Mononuclear cell (primary cell): ENCODE measurements around the gene SUSD3. TPM values are rescaled to one million over a fixed set of nuclear protein-coding genes. Genes with fewer than 3 reads are reported as not detected.
A peak's percentile ranks its signal among the peaks of the same experiment; 100 is the strongest.

Source experiments
- H3K27me3 ChIP-seq: 2 replicates; pipeline ENCODE4 v1.6.0; 2011; ENCODE audit warnings: low read length, control low read depth; ENCODE audit not compliant: insufficient read depth
- H3K4me1 ChIP-seq: 2 replicates; pipeline ENCODE4 v1.5.1; 2011; ENCODE audit warnings: mild to moderate bottlenecking, low read length, control low read depth; ENCODE audit not compliant: insufficient read depth
- H3K4me3 ChIP-seq: 2 replicates; pipeline ENCODE4 v1.5.1; 2011; ENCODE audit warnings: mild to moderate bottlenecking, low read length, moderate library complexity
- H3K9me3 ChIP-seq: 2 replicates; pipeline ENCODE4 v1.5.1; 2011; ENCODE audit warnings: low read depth, mild to moderate bottlenecking, control low read depth, low read length
- total RNA-seq: library from RNA; depleted of rRNA; stranded (reverse); fragments of >200 nt; gene quantifications from one replicate; pipeline ENCODE4 v1.2.3, GENCODE V29; 2012

Gene SUSD3
- total RNA-seq, 1 donor, result 11.0 TPM

DNA sequence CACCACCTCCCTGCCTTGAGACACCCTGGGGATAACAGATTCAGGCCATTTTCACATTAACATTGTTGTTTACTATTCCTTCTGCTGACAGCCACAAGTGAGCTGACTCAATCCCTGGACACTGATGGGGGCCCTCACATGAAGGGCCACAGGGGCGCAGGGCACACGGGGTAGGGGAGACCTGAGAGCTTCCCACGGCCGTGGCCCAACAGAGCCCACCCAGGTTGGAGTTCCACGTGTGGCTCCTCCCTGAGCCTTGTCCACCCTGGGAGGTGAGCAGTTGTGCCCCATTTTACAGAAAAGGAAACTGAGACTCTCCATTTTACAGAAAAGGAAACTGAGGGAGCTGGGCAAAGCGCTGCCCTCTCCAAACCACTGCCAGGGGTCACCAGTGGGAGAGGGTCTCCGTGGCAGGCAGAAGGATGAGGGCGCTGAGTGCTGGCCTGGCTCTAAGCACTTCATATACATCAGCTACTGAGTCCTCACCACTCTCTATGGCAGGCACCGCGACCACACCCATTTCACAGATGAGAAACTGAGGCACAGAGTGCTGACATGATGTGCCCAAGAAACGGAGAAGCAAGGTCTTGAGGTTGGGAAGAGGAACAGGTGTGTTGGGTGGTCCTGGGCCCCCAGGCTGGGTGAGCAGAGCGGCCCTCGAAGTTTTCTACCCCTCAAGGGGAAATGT, 73.2 kb downstream of the SUSD3 start:
- peaks cover 81% of the 10 kb centered on the region for H3K4me1 ChIP-seq
- no peaks in the 10 kb centered on the region for H3K27me3 ChIP-seq
- H3K4me3 ChIP-seq, result peak overlapping the region; percentile 72
- H3K9me3 ChIP-seq, result no peaks in the 10 kb centered on the region

DNA sequence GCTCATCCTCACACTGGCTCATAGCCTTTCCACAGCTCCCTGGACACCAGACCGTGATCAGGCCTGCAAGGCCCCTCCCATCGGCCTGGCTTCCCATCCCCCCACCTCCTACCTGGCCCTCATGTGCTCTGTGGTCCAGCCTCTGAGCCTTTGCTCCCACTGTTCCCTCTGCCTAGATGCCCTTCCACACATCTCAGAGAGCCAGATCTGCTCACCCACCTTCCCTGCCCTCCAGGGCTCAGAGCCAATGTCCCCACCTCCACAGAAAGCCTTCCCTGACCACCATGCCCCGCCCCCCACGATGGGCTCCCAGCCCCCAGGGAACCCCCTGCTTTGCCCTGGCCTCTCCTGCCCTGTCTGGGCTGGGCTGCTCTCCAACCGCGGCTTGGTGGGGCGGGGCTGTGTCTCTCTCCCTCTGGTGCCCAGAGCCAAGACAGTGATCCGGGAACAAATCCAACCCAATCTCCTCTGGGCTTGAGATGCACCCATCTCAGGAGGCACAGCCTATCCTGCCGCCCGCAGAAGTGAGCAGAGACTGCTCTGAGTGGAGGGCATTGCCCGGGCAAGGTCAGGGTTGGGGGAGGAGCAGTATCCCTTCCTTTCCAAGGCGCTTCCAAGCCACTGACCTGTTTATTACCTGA, 73.9 kb downstream of the SUSD3 start:
- Histone ChIP-seq H3K4me3 (peak overlapping the region; percentile 72), H3K4me1 (peaks cover 74% of the 10 kb centered on the region), H3K9me3 (no peaks in the 10 kb centered on the region), H3K27me3 (no peaks in the 10 kb centered on the region)

GRCh38 chr9:93132946-93133680, 74.6 kb downstream of the SUSD3 start:
- no peaks in the 10 kb centered on the region for H3K9me3 ChIP-seq
- H3K4me1 ChIP-seq, result peaks cover 72% of the 10 kb centered on the region
- H3K4me3 ChIP-seq, result peak overlapping the region; percentile 72
- no peaks in the 10 kb centered on the region for H3K27me3 ChIP-seq

DNA sequence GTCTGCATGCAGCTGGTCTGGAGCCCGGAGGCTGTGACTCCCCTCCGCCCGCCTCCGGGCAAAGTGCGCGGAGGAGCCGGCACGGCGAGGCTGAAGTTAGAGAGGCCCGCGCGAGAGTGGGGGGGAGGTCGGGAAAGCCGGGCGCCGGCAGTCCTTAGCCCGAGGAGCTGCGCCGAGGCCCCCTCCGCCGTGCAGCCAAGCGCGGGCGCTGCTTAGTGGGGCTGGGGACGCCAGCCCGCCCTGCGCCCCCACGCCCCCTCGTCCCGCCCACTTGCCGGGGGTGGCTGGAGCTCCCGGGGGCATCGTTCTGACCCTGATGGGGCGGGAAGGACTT, 75.1 kb downstream of the SUSD3 start:
- no peaks in the 10 kb centered on the region for H3K27me3 ChIP-seq
- H3K4me3 ChIP-seq, result peak overlapping the region; percentile 72
- peaks cover 70% of the 10 kb centered on the region for H3K4me1 ChIP-seq
- H3K9me3 ChIP-seq, result no peaks in the 10 kb centered on the region

DNA sequence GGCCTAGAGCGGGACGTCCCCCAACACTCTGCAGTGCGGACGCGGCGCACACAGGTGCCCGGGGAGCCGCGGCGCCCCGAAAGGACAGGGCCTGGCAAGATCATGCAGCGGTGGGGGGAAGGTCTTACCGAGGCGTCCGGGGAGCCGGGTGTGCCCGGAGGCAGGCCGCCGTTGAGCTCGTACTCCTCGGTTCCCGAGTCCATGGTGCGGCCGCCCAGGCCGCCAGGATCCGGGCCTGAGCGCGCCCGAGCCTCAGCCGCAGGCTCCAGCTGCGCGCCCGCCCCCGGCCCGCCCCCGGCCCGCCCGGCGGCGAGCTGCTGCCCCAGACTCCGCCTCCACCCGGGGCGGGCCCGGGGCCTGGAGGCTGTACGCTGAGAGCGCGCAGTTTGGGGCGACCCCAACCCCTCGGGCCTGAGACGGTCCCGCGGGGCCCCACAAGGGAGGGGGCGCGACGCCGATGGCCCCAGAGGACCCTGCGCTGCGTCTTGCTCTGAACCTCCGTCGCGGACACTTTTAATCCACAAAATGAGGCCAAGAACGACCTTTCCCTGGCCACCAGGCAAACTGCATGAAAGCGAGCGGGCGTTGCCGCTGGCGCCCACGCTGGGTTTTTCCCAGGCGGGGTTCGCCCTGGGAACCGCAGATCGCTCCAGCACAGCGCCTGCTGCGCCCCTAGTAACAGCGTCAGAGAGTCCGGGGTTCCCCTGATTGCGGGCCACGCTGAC, 75.7 kb downstream of the SUSD3 start, which contains the start of gene NINJ1:
Gene NINJ1 (minus strand): TSS at position 237 of the 725 bp plus-strand sequence. CDS start 34 bp downstream, at position 203.
- peaks cover 65% of the 10 kb centered on the region for H3K4me1 ChIP-seq
- peak within 1 kb of the TSS; percentile 72 for H3K4me3 ChIP-seq

More for the DNA sequence above, 75.7 kb downstream of the SUSD3 start, which contains the start of gene NINJ1:
- H3K27me3 ChIP-seq, result no peaks in the 10 kb centered on the region
- H3K9me3 ChIP-seq, result no peaks in the 10 kb centered on the region

Other genes with a start within 250 kb of the SUSD3 start
- gene ZNF484, start 180.7 kb upstream of the SUSD3 start, total RNA-seq, result 36.4 TPM
- gene FGD3, start 111.2 kb upstream of the SUSD3 start, total RNA-seq, result 55.7 TPM
- 117 TPM for gene CARD19, start 37.5 kb downstream of the SUSD3 start, total RNA-seq
- gene NINJ1, start 75.5 kb downstream of the SUSD3 start, total RNA-seq, result 234 TPM
- gene WNK2, start 125.4 kb downstream of the SUSD3 start, total RNA-seq, result 0.10 TPM